PC-3 (cell line): ENCODE data around the gene C1orf159. TPM values are rescaled to one million over a fixed set of nuclear protein-coding genes. Genes with fewer than 3 reads are reported as not detected.

Experiments used
- ATAC-seq: fragments of 200-7000 bp; cut with Tn5 transposase; 2 replicates; pipeline ENCODE4 v1.9.1; 2020; ENCODE audit warnings: mild to moderate bottlenecking, moderate library complexity
- BruUV-seq: library from RNA; stranded (reverse); fragments of 400-500 nt; replicated peaks from 2 replicates; lab custom pipeline; 2021; lab: Mats Ljungman, UMichigan
- CTCF ChIA-PET: fragments of 300-600 bp; sonication (Branson Sonifier 250); formaldehyde crosslinking; loops from one replicate; lab custom pipeline; 2022; ENCODE audit warnings: antibody characterized with exemption; lab: Charles Lee
- POLR2A ChIA-PET: fragments of 300-600 bp; sonication (Branson Sonifier 250); formaldehyde crosslinking; loops from one replicate; lab custom pipeline; 2022; ENCODE audit warnings: antibody characterized with exemption; ENCODE audit not compliant: unreplicated experiment; lab: Charles Lee
- DNase-seq: peaks from one replicate; pipeline ENCODE4 v3.0.0-alpha.2; 2015
- H2AFZ ChIP-seq: fragments of 300-600 bp; sonication (generic); 2 replicates; pipeline ENCODE4 v1.6.0; 2016; ENCODE audit warnings: antibody characterized with exemption, low read length
- H3F3A ChIP-seq: fragments of 300-600 bp; sonication (generic); one replicate; pipeline ENCODE4 v1.6.0; 2017; ENCODE audit warnings: antibody characterized with exemption, low read length, control low read depth, mild to moderate bottlenecking; ENCODE audit not compliant: unreplicated experiment
- H3K27ac ChIP-seq: fragments of 300-600 bp; sonication (generic); 2 replicates; pipeline ENCODE4 v1.5.1; 2016; ENCODE audit warnings: mild to moderate bottlenecking, low read length
- H3K27me3 ChIP-seq: fragments of 300-600 bp; sonication (generic); 2 replicates; pipeline ENCODE4 v1.6.1; 2016; ENCODE audit warnings: low read length, mixed read lengths
- H3K36me3 ChIP-seq: fragments of 300-600 bp; sonication (generic); 2 replicates; pipeline ENCODE4 v1.6.1; 2016; ENCODE audit warnings: low read depth, mixed run types, low read length, mixed read lengths
- H3K4me1 ChIP-seq: fragments of 300-600 bp; sonication (generic); 2 replicates; pipeline ENCODE4 v1.5.1; 2016; ENCODE audit warnings: low read length; ENCODE audit not compliant: insufficient read depth
- H3K4me2 ChIP-seq: fragments of 300-600 bp; sonication (generic); 2 replicates; pipeline ENCODE4 v1.6.0; 2016; ENCODE audit warnings: low read length
- H3K4me3 ChIP-seq: fragments of 300-600 bp; sonication (generic); 2 replicates; pipeline ENCODE4 v1.5.1; 2016; ENCODE audit warnings: mild to moderate bottlenecking, low read length, mixed read lengths
- H3K79me2 ChIP-seq: fragments of 300-600 bp; sonication (generic); 2 replicates; pipeline ENCODE4 v1.6.1; 2017; ENCODE audit warnings: low read length, mixed read lengths
- H3K9ac ChIP-seq: fragments of 300-600 bp; sonication (generic); 2 replicates; pipeline ENCODE4 v1.6.0; 2016; ENCODE audit warnings: mild to moderate bottlenecking, low read length
- H3K9me2 ChIP-seq: fragments of 300-600 bp; sonication (generic); replicated peaks from 2 replicates; pipeline ENCODE4 v1.6.1; 2016; ENCODE audit warnings: mixed run types, low read length, mixed read lengths
- H3K9me3 ChIP-seq: fragments of 300-600 bp; sonication (generic); 2 replicates; pipeline ENCODE4 v1.6.1; 2016; ENCODE audit warnings: low read length, mixed read lengths
- H4K20me1 ChIP-seq: fragments of 300-600 bp; sonication (generic); 2 replicates; pipeline ENCODE4 v1.6.1; 2016; ENCODE audit warnings: low read length, mixed read lengths
- EZH2 ChIP-seq: fragments of 300-600 bp; sonication (generic); IDR thresholded peaks from one replicate; pipeline ENCODE4 v1.6.1; 2017; ENCODE audit warnings: antibody characterized with exemption, mild to moderate bottlenecking, low read length; ENCODE audit not compliant: unreplicated experiment
- EZH2phosphoT487 ChIP-seq: fragments of 300-600 bp; sonication (generic); IDR thresholded peaks from 2 replicates; pipeline ENCODE4 v1.6.1; 2018; ENCODE audit warnings: mild to moderate bottlenecking, antibody characterized with exemption, low read length, borderline replicate concordance
- intact Hi-C: fragments of 100-400 bp; cut with micrococcal nuclease; formaldehyde crosslinking; loops from 2 replicates; pipeline ENCODE4 v1.9.0; 2023
- total RNA-seq: library from RNA; depleted of rRNA; stranded (reverse); fragments of >200 nt; gene quantifications from 2 replicates; pipeline ENCODE4 v1.2.3, GENCODE V29; 2014
- TF ChIP-seq, protein P1 (sequence below): fragments of 300-600 bp; sonication (generic); conservative IDR thresholded peaks from 2 replicates; pipeline ENCODE4 v1.5.1; 2017; ENCODE audit warnings: antibody characterized with exemption, low read depth, mild to moderate bottlenecking, low read length

C1orf159 gene
- total RNA-seq, 1 experiment from 2014 or later: 78.0 TPM

GRCh38 chr1:1122078-1122811 lies 6.4 kb upstream of the C1orf159 start:
- peak; percentile 89 for ATAC-seq
- no peaks in the 10 kb centered on the region for H3F3A ChIP-seq
- ChIA-PET POLR2A (interaction anchor here (0.6 kb wide), 1 partner anchor 37 kb away, joined by 4 read pairs; no protein-coding TSS in a partner anchor), CTCF (interaction anchor here (0.5 to 2.1 kb wide), 12 partner anchors 35 to 1067 kb away, joined by 3 to 26 read pairs (median 4); partner anchors contain the start of genes B3GALT6 and SDF4)
- peaks cover 25% of the 10 kb centered on the region for H3K4me1 ChIP-seq
- H3K9me2 ChIP-seq: no peaks in the 10 kb centered on the region
- H3K36me3 ChIP-seq: no peaks in the 10 kb centered on the region
- no TSS peak for BruUV-seq
- no peak overlapping the region for H3K27ac ChIP-seq
- H2AFZ ChIP-seq: peak overlapping the region; percentile 100
- peak overlapping the region; percentile 72 for H3K4me3 ChIP-seq
- no peaks in the 10 kb centered on the region for H3K27me3 ChIP-seq
- peak overlapping the region; percentile 42 for H3K9ac ChIP-seq
- H3K79me2 ChIP-seq: no peaks in the 10 kb centered on the region
- no peaks in the 10 kb centered on the region for H3K9me3 ChIP-seq
- peak overlapping the region; percentile 99 for H3K4me2 ChIP-seq
- TF ChIP-seq, protein P1, sequence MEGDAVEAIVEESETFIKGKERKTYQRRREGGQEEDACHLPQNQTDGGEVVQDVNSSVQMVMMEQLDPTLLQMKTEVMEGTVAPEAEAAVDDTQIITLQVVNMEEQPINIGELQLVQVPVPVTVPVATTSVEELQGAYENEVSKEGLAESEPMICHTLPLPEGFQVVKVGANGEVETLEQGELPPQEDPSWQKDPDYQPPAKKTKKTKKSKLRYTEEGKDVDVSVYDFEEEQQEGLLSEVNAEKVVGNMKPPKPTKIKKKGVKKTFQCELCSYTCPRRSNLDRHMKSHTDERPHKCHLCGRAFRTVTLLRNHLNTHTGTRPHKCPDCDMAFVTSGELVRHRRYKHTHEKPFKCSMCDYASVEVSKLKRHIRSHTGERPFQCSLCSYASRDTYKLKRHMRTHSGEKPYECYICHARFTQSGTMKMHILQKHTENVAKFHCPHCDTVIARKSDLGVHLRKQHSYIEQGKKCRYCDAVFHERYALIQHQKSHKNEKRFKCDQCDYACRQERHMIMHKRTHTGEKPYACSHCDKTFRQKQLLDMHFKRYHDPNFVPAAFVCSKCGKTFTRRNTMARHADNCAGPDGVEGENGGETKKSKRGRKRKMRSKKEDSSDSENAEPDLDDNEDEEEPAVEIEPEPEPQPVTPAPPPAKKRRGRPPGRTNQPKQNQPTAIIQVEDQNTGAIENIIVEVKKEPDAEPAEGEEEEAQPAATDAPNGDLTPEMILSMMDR: peak; percentile 98
- TF ChIP-seq EZH2phosphoT487: no peak
- no peak for TF ChIP-seq EZH2
- intact Hi-C loops: loop anchor here (1.0 to 2.0 kb wide), 4 partner anchors 43 to 171 kb away; no protein-coding TSS in a partner anchor
- no peaks in the 10 kb centered on the region for H4K20me1 ChIP-seq
- DNase-seq: peak; percentile 92

- intact Hi-C loops: loop anchor here (1.0 to 2.0 kb wide), 4 partner anchors 43 to 171 kb away; no protein-coding TSS in a partner anchor
- no peaks in the 10 kb centered on the region for H3K79me2 ChIP-seq
- H3F3A ChIP-seq: no peaks in the 10 kb centered on the region
- TF ChIP-seq EZH2 (no peak), EZH2phosphoT487 (no peak)
- TF ChIP-seq, protein P1: no peak
- peak overlapping the region; percentile 99 for H3K4me2 ChIP-seq
- ChIA-PET CTCF (interaction anchor here (0.5 to 2.1 kb wide), 8 partner anchors 36 to 1068 kb away, joined by 3 to 26 read pairs (median 4); partner anchors contain the start of genes B3GALT6 and SDF4), POLR2A (interaction anchor here (0.6 kb wide), 1 partner anchor 38 kb away, joined by 4 read pairs; no protein-coding TSS in a partner anchor)
- no peaks in the 10 kb centered on the region for H3K27me3 ChIP-seq
- H3K36me3 ChIP-seq: no peaks in the 10 kb centered on the region
- peak overlapping the region; percentile 72 for H3K4me3 ChIP-seq
- no peak for DNase-seq
- no peaks in the 10 kb centered on the region for H3K9me3 ChIP-seq
- H3K9ac ChIP-seq: peak overlapping the region; percentile 42; the same call in 1 of the 2 replicates
- H2AFZ ChIP-seq: peak overlapping the region; percentile 100
- peaks cover 25% of the 10 kb centered on the region for H3K4me1 ChIP-seq
- no peaks in the 10 kb centered on the region for H4K20me1 ChIP-seq
- H3K9me2 ChIP-seq: no peaks in the 10 kb centered on the region
- H3K27ac ChIP-seq: no peak overlapping the region
- no TSS peak for BruUV-seq
- ATAC-seq: peak; percentile 58
Measured at GRCh38 chr1:1121611-1122077, 5.8 kb upstream of the C1orf159 start.
